Measurements from ENCODE around the gene ITIH2.

ITIH2 gene

DNA sequence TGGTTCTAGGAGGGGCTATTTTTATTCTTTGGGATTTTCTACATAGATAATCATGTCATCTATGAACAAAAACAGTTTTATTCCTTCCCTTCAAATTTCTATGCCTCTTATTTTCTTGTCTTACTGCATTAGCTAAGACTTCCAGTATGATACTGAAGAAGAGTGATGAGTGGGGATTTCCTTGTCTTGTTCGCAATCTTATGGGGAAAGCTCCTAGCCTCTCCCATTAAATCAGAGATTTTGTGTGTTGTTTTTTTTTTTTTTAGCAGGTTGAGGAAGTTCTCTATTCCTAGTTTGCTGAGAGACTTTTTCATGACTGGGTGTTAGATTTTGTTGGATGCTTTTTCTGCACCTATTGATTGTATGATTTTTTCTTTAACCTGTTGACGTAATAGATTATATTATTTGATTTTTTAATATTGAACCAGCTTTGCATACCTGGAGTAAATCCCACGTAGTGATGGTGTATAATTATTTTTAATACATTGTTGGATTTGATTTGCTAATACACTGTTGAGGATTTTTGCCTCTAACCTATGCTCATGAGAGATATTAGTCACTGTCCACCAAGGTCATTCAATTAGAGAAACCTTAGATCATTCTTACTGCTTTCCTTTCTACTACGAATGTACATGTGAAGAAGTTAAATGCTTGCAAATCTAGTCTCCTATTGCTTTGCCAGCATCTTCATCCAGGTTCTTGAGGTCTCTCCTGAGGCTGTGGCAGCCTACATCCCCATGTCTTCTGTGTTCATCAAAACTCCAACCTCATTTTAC, 91.3 kb downstream of the ITIH2 start:
- FAIRE-seq: no peak
- no peak for DNase-seq (ENCODE audit: low spot score)

GRCh38 chr10:7795605-7796004, 92.5 kb downstream of the ITIH2 start:
- FAIRE-seq (no peak), DNase-seq (ENCODE audit: low spot score) (no peak)

- no peak for FAIRE-seq
- DNase-seq (ENCODE audit: low spot score): peak; percentile 80
Observed at GRCh38 chr10:7797582-7797981, 94.5 kb downstream of the ITIH2 start.

Measured in urothelium cell line (cell line).